ENCODE data around the gene DQX1. TPM values are rescaled to one million over a fixed set of nuclear protein-coding genes. Genes with fewer than 3 reads are reported as not detected.

DQX1 gene
- total RNA-seq, 2 experiments from 2014 or later, result 0.50 to 0.96 TPM

DNA sequence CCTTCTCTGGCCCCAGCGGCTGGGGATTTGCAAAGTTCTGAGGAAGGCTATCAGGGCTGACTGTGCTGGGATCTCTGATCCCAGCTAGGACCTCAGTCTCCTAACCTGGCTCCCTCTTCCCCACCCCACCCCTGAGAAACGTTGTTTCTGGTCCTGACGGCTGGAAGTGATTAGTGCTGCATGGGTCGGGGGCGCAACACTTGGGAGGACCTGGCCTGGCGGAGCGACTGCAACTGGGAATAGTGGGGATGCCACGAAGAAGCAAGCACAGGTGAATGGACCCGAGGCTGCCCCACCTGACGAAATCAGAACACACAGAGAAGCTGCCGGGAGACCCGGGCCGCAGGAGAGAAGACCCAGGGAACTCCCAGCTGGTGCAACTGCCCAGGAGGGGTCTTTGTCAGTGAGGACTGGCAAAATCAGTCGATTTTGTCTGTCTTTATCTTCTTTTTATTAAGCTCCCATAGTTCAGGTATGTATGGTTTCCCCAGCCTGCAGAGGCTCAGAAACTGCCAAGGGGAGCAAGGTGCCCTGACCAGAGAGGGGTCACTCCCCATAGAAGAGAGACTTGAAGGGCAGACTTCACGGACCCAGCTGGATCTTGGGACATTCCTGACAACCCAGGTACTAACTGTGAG lies 26.0 kb downstream of the DQX1 start:
- Mint-ChIP-seq H3K9me3 (no peaks in the 10 kb centered on the region), H3K4me3 (peak overlapping the region; percentile 12), H3K36me3 (ENCODE audit: low read depth) (peaks cover 15% of the 10 kb centered on the region), H3K27me3 (peaks cover 55% of the 10 kb centered on the region), H3K4me1 (ENCODE audit: low read depth) (peaks cover 36% of the 10 kb centered on the region), H3K27ac (no peak overlapping the region)
- ChIA-PET POLR2A (interaction anchor here (0.6 to 5.2 kb wide), 9 partner anchors 8 to 55 kb away, joined by 3 to 23 read pairs (median 4); partner anchors contain the start of genes CCDC142, TLX2, TTC31 and WBP1), CTCF (interaction anchor here (0.8 to 2.4 kb wide), 5 partner anchors 9 to 86 kb away, joined by 3 to 9 read pairs (median 5); partner anchors contain the start of gene TLX2)
- intact Hi-C loops (cut with micrococcal nuclease), result no loop called here
- no peak for ATAC-seq
- no peak for DNase-seq
- TF ChIP-seq, protein P1, sequence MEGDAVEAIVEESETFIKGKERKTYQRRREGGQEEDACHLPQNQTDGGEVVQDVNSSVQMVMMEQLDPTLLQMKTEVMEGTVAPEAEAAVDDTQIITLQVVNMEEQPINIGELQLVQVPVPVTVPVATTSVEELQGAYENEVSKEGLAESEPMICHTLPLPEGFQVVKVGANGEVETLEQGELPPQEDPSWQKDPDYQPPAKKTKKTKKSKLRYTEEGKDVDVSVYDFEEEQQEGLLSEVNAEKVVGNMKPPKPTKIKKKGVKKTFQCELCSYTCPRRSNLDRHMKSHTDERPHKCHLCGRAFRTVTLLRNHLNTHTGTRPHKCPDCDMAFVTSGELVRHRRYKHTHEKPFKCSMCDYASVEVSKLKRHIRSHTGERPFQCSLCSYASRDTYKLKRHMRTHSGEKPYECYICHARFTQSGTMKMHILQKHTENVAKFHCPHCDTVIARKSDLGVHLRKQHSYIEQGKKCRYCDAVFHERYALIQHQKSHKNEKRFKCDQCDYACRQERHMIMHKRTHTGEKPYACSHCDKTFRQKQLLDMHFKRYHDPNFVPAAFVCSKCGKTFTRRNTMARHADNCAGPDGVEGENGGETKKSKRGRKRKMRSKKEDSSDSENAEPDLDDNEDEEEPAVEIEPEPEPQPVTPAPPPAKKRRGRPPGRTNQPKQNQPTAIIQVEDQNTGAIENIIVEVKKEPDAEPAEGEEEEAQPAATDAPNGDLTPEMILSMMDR (IDR thresholded peaks at IDR 0.05), result no peak

DNA sequence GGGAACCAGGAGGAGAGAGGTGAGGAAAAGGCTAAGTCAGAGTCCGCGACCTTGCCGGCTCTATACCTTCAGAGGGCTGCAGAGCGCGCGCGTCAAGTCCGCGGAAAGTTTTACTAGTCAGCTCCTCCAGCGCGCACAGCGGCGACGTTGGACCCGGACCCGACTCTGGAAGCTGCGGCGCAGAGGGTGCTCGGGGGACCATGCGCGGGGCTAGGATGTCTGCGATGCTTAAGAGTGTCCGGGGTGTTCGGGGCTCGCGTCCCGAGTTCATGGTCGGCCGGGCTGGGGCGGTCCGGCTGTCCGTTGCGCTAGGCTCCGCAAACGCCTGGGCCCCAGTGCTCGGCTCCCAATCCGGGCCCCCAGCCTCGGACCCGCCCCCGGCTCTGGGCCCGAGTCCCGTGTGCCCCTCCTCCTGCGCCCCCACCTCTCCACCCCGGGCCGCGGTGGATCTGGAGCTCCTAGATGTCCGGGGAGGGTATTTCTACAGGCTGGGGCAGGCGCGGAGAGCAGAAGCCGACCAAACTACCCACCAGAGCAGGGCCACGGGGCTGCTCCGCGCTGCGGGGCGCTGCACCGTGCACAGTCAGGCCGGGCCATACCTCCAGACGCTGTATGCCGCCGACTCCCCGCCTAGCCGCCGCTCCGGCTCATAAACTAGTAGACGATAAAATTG lies 26.6 kb downstream of the DQX1 start, which contains the start of gene LBX2:
Gene LBX2 (minus strand): TSS at position 337 of the 673 bp plus-strand sequence. CDS start 66 bp downstream, at position 271.
- peak; percentile 33 for ATAC-seq
- POLR2A ChIA-PET, result interaction anchor here (0.9 to 5.2 kb wide), 10 partner anchors 7 to 86 kb away, joined by 3 to 23 read pairs (median 4); partner anchors contain the start of genes CCDC142, MRPL53, TTC31 and WBP1
- peak within 1 kb of the TSS; percentile 78 for H3K4me3 Mint-ChIP-seq
- no peaks in the 10 kb centered on the region for H3K9me3 Mint-ChIP-seq
- H3K27ac Mint-ChIP-seq, result peak within 1 kb of the TSS; percentile 63
- intact Hi-C loops (cut with micrococcal nuclease), result no loop called here
- H3K36me3 Mint-ChIP-seq (ENCODE audit: low read depth), result peaks cover 10% of the 10 kb centered on the region
- CTCF ChIA-PET, result interaction anchor here (1.0 to 3.0 kb wide), 4 partner anchors 9 to 33 kb away, joined by 3 to 17 read pairs (median 6); partner anchors contain the start of genes CCDC142 and TTC31
- H3K4me1 Mint-ChIP-seq (ENCODE audit: low read depth), result peaks cover 34% of the 10 kb centered on the region
- TF ChIP-seq, protein P1 (IDR thresholded peaks at IDR 0.05), result no peak
- DNase-seq, result peak; percentile 68
- H3K27me3 Mint-ChIP-seq, result peaks cover 53% of the 10 kb centered on the region

DNA sequence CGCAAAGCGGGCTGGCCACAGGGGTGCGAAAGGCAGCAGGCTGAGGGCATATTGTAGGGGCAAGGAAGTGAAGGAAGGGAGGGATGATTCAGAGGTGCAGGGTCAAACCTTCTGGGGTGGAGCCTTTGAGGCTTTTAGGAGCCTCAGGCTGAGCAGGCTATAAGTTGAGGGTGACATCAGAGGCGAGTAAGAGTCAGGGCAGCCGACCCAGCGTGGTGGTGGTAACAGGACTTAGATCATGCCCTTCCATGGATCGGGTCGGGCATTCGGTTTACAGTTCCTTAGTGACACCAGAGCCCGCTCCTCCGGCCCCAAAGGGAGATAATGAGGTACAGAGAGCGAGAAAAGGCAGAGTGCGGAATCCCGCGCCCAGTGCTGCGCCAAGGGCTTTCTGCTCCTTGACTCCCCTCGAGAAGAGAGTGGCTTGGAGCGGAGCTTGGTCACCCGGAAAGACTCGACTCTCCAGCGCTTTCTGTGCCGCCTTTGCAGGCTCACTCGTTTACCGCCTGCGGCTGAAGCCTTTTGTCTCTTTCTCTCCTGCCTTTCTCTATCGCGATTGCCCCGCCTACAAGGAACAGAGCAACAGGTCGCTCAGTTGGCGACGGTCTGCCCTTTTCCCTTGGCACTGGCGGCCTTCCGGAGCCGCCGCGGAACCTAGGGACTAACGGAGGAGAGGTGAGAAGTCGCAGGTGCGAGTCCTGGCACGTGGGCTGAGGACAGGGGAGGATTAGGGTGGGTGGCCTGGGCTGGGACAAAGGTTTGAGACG lies 27.3 kb downstream of the DQX1 start:
- H3K36me3 Mint-ChIP-seq (ENCODE audit: low read depth), result peaks cover 6% of the 10 kb centered on the region
- CTCF ChIA-PET, result interaction anchor here (1.0 to 3.0 kb wide), 4 partner anchors 10 to 33 kb away, joined by 3 to 17 read pairs (median 6); partner anchors contain the start of genes CCDC142 and TTC31
- intact Hi-C loops (cut with micrococcal nuclease), result no loop called here
- peak overlapping the region; percentile 78 for H3K4me3 Mint-ChIP-seq
- H3K27ac Mint-ChIP-seq, result peak overlapping the region; percentile 63
- TF ChIP-seq, protein P1 (IDR thresholded peaks at IDR 0.05), result no peak
- ATAC-seq (peak; percentile 67), DNase-seq (peak; percentile 59)
- POLR2A ChIA-PET, result interaction anchor here (0.9 to 5.2 kb wide), 9 partner anchors 11 to 87 kb away, joined by 3 to 23 read pairs (median 4); partner anchors contain the start of genes CCDC142, MRPL53, TTC31 and WBP1
- H3K4me1 Mint-ChIP-seq (ENCODE audit: low read depth), result peaks cover 28% of the 10 kb centered on the region
- peaks cover 46% of the 10 kb centered on the region for H3K27me3 Mint-ChIP-seq
- no peaks in the 10 kb centered on the region for H3K9me3 Mint-ChIP-seq

GRCh38 chr2:74497777-74498499 lies 28.1 kb downstream of the DQX1 start:
- CTCF ChIA-PET, result interaction anchor here (1.5 to 3.0 kb wide), 3 partner anchors 11 to 89 kb away, joined by 3 to 17 read pairs (median 5); partner anchors contain the start of genes CCDC142 and TTC31
- DNase-seq (peak; percentile 39), ATAC-seq (peak; percentile 25)
- Mint-ChIP-seq H3K4me3 (peak overlapping the region; percentile 78), H3K9me3 (no peaks in the 10 kb centered on the region), H3K27me3 (peaks cover 43% of the 10 kb centered on the region), H3K36me3 (ENCODE audit: low read depth) (peaks cover 6% of the 10 kb centered on the region), H3K27ac (peak overlapping the region; percentile 63), H3K4me1 (ENCODE audit: low read depth) (peaks cover 21% of the 10 kb centered on the region)
- intact Hi-C loops (cut with micrococcal nuclease), result no loop called here
- TF ChIP-seq, protein P1 (IDR thresholded peaks at IDR 0.05), result no peak
- POLR2A ChIA-PET, result interaction anchor here (0.9 to 5.2 kb wide), 6 partner anchors 12 to 79 kb away, joined by 3 to 23 read pairs (median 4); partner anchors contain the start of genes CCDC142, MRPL53, TTC31 and WBP1
